ENCODE measurements around the gene ZNF74.

Gene ZNF74

DNA sequence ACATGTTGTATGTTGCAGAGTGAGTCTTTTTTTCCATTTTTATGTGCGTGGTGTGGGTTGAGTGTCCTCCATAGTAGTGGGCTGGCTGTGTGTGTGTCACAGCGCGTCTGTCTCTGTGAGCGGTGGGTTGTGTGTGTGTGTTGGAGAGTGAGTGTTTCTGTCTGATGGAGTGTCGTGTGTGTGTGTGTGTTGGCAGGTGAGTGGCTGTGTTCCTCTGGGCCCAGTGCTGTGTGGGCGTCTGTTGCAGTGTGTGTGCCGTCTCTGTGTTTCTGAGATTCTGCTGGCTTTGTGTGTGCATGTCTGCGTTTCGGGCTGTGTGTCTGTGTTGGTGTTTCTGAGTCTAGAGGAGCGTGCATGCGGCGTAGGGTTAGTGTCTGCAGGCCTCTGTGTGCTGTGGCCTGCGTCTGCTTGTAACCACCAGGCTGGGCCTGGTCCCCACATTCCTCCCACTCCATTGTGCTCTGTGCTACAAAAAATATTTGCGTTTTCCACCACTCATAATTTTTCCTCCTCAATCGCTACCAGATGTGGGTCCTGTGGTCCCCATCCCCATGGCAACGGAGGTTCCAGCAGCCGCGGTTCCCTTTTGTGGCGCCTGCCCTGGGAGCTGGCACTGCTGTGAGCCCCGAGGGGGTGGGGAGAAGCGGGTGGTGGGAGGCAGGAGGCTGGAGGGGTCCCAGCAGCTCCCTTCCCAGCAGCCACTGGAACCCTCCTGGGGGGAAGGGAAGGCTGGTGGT, 28.5 kb downstream of the ZNF74 start:
- DNase-seq = no peak

- no peak for DNase-seq
Observed at GRCh38 chr22:20423008-20423905, 29.3 kb downstream of the ZNF74 start.

- no peak for DNase-seq
Observed at GRCh38 chr22:20423906-20424551, 30.1 kb downstream of the ZNF74 start.

DNA sequence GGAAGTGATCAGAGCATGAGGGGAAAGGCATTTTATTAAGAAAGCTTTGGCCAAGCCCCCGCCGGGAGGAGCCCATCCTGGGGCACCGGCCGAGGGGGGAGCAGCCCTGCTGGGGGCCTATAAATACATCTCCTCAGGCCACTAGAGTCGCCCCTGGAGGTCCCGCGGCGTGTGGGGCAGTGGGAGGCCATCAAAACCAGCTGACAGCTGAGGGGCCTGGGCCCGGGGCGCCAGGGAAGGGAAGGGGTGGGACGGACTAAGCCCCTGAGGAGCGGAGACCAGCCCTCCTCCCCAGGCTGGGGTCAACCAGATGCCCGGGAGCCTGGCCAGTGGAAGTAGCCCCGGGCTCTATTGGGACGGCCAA, 30.6 kb downstream of the ZNF74 start:
- no peak for DNase-seq

DNA sequence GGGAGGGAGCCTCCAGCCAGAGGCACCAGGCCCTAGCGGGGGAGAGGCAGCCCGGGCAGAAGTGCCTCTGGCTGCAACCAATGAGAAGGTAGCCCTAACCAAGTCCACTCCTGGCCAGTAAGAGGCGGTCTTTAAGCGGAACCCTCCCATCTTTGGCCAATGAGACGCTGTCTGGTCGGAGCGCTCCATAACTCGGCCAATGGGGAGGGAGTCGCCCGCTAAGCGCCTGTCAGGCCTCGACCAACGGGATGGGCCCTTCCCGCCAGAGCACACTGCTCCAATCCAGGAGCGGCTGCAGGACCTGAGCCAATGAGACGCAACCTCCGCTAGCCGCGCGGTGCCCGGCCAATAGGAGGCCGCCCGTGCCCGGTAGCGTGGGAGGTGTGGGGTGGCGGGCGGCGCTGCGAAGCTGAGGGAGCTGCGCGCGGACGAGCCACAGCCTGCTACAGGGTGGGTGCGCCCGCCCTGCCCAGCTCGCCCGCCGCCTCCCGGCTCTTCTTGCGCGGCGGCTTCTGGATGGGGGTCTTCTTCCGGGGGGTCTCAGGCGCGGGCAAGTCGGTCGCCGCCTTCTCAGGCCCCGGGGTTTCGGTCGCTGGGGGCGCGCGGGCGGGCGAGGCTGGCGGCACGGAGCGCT, 31.1 kb downstream of the ZNF74 start:
- no peak for DNase-seq

DNA sequence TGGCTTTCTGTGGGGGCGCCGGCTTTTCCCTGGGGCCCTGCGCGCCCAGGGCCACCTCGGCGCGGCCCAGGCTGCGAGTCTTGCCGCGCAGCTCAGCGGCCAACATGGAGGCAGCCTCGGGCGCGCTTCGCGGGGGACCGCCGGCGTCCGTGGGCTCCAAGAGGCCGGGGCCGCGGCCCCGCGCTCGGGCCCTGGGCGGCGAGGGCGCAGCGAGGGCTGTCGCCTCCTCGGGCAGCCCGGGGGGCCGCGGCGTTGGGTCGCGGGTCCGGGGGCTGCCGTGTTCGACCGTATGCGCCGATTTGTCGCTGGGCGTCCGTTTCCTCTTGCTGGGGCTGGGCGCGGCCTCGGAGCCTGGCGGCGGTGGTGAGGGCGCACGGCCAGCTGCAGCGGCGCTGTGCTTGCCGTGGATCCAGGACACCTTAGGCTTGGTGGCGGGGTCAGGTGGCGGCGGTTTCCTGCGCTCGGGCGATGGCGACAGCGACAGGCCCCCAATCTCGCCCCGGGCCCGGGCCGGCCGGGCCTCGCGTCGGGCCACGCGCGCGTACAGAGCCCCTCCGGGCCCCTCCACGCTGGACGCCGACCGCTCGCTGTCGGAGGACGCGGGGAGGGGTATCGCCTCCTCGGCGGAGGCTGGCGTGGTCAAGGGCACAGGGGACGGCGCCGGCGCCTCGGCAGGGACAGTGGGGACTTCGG, 31.8 kb downstream of the ZNF74 start:
- no peak for DNase-seq

- no peak for DNase-seq
Observed at GRCh38 chr22:20426259-20426615, 32.3 kb downstream of the ZNF74 start.

DNA sequence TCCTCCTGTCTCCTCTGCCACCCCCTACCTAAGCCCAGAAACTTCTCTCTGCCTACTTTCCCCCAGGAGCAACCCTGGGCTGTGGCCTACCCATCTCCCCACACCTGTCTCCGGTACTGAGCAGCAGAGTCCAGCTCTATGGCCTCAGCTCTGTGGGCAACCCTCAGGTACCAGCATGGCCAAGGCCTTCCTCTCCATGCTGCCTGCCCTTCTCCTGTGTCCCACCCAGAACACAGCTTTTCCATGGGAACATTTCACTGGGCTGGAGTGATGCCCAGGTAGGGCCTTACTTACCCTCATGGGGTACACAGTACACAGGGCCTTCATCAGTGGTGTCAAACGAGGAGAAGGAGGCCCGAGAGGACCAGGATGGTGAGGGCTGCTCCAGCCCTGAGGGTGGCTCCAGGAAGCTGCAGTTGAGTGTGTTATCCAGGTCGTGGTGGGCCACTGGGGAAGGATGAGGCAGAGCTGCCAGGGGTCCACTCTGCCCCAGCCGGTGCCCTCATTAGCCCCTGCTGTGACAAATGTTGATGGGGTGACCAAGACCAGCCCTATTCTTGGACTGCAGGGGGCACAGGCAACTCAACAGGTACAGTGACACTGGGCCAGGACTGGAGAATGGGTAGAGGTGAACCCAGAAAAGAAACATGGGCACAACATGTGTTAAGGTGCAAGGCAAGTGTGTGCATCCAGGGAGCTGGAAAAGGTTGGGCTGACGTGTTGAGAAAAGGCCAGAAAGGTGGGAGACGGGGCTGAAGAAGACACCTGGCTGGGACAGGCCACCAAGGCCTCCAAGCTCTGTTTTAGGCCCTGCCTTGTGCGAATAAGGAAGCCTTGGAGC, 33.4 kb downstream of the ZNF74 start:
- no peak for DNase-seq

DNA sequence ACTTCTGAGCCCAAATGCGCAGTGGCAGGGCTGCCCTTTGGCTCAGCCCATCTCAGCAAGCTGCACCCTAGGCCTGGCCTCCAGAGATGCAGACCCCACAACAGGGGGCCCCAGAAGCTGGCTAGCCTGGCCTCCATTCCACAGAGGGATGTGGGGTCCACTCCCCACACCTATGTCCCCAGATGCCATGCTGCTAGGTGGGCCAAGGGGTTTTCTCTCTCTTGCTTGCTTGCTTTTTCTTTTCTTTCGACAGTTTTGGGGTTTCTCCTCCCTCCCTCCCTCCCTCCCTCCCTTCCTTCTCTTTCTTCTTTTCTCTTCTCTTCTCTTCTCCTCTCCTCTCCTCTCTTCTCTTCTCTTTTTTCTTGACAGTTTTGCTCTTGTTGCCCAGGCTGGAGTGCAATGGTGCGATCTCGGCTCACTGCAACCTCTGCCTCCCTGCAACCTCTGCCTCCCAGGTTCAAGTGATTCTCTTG, 34.0 kb downstream of the ZNF74 start:
- DNase-seq = no peak

DNA sequence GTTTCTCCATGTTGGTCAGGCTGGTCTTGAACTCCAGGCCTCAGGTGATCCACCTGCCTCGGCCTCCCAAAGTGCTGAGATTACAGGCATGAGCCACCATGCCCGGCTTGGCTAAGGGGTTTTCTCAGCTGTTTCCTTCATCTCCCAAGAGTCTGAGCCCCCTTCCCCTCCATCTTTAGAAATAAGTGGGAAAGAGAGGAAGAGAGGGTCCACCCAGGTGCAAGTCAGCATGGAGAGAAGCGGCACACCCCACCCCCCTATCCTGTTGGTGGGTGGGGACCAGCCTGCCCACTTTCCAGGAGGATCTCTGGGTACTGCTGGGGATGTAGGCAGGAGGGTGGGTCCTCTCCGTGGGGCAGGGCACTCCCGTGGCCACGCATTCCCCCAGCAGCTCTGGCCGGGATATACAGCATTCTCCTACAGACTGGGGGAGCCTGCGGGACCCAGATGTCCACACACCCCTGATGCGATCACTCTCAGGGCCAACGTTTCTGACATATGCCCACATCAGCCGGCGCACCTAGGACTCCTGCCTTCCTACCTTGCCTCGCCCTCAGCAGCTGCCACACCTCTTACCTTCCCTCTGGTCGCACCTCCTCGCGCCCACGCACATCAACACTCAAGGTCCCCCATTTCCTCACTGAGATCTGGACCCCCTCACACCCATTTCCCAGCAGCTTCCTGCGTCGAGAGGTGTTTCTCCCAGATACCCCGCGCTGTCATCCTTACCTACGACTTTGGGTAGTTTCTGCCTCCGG, 34.7 kb downstream of the ZNF74 start:
- no peak for DNase-seq

GRCh38 chr22:20429254-20430100, 35.5 kb downstream of the ZNF74 start:
- peak; percentile 64 for DNase-seq

DNA sequence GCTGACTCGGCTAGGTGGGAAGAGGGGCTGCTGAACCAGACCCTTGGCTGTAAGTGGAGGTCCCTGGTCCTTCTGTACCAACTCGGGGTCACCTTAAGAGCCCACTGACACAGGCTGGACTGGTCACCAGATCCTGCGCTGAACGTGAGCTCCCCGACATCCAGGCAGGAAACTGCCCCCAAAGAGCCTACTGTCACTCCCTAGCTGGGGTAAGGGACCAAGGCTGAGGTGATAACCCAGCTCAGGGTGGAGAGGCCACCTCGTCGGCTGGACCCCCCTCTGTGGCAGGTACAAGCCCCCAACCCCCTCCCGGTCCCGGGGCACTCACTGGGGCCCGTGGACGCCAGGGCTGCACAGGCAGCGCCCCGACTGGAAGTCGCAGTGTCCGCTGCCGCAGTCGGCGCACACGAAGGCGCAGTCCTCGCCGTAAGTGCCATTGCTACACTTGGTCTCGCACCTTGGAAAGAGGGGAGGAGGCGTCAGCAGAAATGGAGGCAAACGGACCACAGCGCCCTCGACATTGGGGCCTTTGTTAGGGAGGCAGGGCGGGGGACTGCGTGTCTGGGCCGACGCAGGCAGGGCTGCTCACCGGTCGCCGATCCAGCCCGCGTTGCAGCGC, 36.3 kb downstream of the ZNF74 start:
- DNase-seq = no peak

DNA sequence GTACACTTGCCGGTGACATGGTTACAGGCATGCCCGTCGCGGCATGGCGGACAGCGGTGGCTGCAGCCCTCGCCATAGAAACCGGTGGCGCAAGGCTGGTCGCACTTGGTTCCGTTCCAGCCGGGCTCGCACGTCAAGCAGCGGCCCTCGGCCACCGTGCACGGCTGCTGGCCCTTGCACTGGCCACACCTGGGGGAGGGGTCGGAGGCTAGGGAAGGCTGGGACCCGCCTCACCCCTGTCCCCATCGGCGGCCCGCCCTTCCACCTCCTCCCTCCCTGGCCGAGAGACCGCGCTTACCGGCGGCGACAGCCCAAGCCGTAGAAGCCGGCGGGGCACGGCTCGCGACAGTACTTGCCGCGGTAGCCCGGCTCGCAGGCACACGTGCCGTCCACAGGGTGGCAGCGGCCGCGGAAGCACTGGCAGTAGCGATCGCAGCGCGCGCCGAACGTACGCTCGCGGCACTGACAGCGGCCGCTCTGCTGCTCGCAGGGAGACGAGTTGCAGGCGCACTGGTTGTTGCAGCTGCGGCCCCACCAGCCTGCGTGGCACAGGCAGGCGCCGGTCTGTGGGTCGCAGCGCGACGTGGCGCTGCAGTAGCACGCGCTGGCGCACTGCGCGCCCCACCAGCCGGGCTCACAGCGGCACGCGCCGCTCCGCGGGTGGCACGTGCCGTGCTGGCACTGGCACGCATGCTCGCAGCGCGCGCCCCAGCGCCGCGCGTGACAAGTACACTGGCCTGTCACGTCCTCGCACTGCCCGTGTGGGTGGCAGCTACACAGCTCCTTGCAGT, 37.0 kb downstream of the ZNF74 start:
- DNase-seq = peak; percentile 35

GRCh38 chr22:20431511-20432192, 37.7 kb downstream of the ZNF74 start:
- no peak for DNase-seq

- no peak for DNase-seq
Observed at GRCh38 chr22:20432244-20432686, 38.3 kb downstream of the ZNF74 start.

- no peak for DNase-seq
Observed at GRCh38 chr22:20433191-20433590, 39.2 kb downstream of the ZNF74 start.

GRCh38 chr22:20433686-20434241, 39.8 kb downstream of the ZNF74 start:
- DNase-seq = no peak

All from NCI-H1436 (cell line).